ENCODE results near the gene TECTB. TPM values are rescaled to one million over a fixed set of nuclear protein-coding genes. Genes with fewer than 3 reads are reported as not detected.

Gene TECTB
- total RNA-seq, 4 donors from 2014 or later, result not detected

DNA sequence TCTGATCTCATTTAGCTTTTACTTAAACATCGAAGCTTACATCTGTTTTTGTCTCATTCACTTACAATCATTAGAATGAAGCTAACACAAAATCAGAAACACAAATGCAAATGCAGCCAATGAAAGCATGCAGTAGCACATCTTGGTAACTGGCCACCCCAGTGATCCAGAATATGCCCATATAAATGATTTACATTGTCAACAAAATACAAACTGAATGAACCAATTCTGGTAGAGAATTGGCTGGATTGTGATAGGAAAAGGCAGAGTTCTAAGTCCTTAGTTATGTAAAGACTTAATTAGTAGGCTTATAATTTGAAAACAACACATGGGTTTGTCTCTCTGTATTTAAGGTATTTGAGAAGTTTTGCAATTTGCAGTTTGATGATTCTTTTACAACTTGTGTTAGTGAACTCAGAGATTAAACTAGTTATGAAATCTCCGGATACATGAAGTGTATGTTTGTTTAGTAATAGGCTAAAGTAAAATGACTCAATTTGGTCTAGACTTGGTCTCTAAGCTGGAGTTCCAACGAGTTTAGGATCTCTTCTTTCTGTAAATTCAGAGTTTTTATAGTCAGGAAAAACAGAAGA lies 21.2 kb downstream of the TECTB start:
- Histone ChIP-seq H3K4me1 (no peaks in the 10 kb centered on the region), H3K9me3 (no peaks in the 10 kb centered on the region), H3K27ac (no peak overlapping the region), H3K4me3 (no peak overlapping the region), H3K36me3 (no peaks in the 10 kb centered on the region), H3K27me3 (no peaks in the 10 kb centered on the region)
- TF ChIP-seq POLR2AphosphoS5 (IDR thresholded peaks at IDR 0.05) (no peak), EP300 (IDR thresholded peaks at IDR 0.05; ENCODE audit: low read depth) (no peak), POLR2A (IDR thresholded peaks at IDR 0.05) (no peak)
- TF ChIP-seq, protein P1, sequence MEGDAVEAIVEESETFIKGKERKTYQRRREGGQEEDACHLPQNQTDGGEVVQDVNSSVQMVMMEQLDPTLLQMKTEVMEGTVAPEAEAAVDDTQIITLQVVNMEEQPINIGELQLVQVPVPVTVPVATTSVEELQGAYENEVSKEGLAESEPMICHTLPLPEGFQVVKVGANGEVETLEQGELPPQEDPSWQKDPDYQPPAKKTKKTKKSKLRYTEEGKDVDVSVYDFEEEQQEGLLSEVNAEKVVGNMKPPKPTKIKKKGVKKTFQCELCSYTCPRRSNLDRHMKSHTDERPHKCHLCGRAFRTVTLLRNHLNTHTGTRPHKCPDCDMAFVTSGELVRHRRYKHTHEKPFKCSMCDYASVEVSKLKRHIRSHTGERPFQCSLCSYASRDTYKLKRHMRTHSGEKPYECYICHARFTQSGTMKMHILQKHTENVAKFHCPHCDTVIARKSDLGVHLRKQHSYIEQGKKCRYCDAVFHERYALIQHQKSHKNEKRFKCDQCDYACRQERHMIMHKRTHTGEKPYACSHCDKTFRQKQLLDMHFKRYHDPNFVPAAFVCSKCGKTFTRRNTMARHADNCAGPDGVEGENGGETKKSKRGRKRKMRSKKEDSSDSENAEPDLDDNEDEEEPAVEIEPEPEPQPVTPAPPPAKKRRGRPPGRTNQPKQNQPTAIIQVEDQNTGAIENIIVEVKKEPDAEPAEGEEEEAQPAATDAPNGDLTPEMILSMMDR (IDR thresholded peaks at IDR 0.05), result no peak
- intact Hi-C loops (cut with DNase I; ENCODE audit: low total_unique reads) (no loop called here), in situ Hi-C loops (cut with MboI; ENCODE audit: low pct_ligation_motif_present in 1 of 4, low pct_unique_long_range_greater_than_20kb in 1 of 4, low sequenced_read_pairs in 3 of 4) (loop anchor here in 2 of 4 donors (25.0 kb wide), 2 partner anchors 117 to 167 kb away; partner anchors contain the start of gene GPAM (in 1 of the 2))
- no peak for DNase-seq
- 49 to 57% methylated on average over 3 of the region's 3 CpGs for WGBS, 2 donors (ENCODE audit: low coverage in 1 of 2)

DNA sequence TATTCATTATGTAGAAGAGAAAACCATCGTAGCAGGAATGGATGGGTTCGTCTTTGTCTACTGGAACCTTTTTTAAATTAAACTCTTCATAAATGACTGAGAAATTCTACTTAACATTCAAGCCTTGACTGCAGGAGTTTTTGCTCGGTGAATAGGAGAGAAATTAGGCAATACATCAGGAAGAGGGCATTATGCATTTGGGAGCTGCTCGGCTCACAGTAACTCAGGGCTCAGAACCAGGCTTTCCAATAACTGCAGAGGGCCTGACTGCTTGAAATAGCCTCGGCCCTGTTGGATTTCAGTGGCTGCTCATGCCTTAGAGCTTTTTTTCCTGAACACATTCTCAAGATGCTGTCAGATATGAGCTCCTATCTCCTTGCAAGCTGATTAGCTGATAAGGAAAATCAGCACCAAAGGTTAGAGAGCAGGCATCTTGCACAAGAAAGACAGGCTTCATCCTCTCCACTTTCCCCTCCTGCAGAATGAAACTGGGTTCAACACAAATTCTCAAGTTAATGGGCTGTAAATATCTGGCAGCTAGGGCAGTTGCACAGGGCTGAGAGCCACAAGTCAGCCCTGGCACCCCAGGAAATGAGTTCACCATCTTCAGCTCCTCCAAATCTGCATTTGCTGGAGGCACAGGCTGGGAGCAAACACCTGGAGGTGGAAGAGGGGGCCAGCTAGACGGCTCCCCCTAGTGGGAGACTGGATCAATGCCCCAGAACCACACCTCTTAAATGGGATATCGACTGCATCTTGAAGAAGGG lies 24.3 kb downstream of the TECTB start:
- no peaks in the 10 kb centered on the region for H3K27me3 ChIP-seq
- H3K4me1 ChIP-seq, result no peaks in the 10 kb centered on the region
- WGBS, 2 donors (ENCODE audit: low coverage in 1 of 2), result 45 to 59% methylated on average over 2 to 7 of the region's 7 CpGs
- no peaks in the 10 kb centered on the region for H3K9me3 ChIP-seq
- TF ChIP-seq POLR2A (IDR thresholded peaks at IDR 0.05) (no peak), EP300 (IDR thresholded peaks at IDR 0.05; ENCODE audit: low read depth) (no peak)
- TF ChIP-seq, protein P1 (IDR thresholded peaks at IDR 0.05), result peak; percentile 52 to 75 (median 70)
- H3K27ac ChIP-seq, result no peak overlapping the region
- DNase-seq, result peak; percentile 39
- intact Hi-C loops (cut with DNase I; ENCODE audit: low total_unique reads) (no loop called here), in situ Hi-C loops (cut with MboI; ENCODE audit: low pct_ligation_motif_present in 1 of 4, low pct_unique_long_range_greater_than_20kb in 1 of 4, low sequenced_read_pairs in 3 of 4) (loop anchor here in 2 of 4 donors (25.0 kb wide), 2 partner anchors 120 to 170 kb away; partner anchors contain the start of gene GPAM (in 1 of the 2))
- H3K36me3 ChIP-seq, result no peaks in the 10 kb centered on the region
- no peak overlapping the region for H3K4me3 ChIP-seq

DNA sequence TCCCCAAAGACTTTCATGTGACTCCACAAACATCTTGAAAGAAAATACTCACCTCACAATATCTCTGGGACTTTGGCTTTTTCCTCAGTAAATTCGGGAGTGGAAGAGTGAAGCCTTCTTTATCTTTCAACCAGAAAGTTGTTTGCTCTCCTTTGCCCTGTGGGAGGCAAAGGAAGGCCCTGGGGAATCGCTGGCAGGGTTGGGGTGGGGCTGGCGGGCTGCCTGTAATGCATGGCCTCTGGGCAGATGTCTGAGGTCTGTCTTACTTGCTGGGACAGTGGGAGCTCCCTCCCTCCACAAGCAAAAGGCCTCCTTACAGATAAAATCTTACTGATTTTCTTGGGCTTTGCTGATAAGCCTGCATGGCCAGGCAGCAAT lies 24.9 kb downstream of the TECTB start:
- Histone ChIP-seq H3K36me3 (no peaks in the 10 kb centered on the region), H3K9me3 (no peaks in the 10 kb centered on the region), H3K27me3 (no peaks in the 10 kb centered on the region), H3K27ac (no peak overlapping the region), H3K4me3 (no peak overlapping the region), H3K4me1 (no peaks in the 10 kb centered on the region)
- intact Hi-C loops (cut with DNase I; ENCODE audit: low total_unique reads), result no loop called here
- in situ Hi-C loops (cut with MboI; ENCODE audit: low pct_ligation_motif_present in 1 of 4, low pct_unique_long_range_greater_than_20kb in 1 of 4, low sequenced_read_pairs in 3 of 4), result loop anchor here in 2 of 4 donors (25.0 kb wide), 2 partner anchors 121 to 171 kb away; partner anchors contain the start of gene GPAM (in 1 of the 2)
- no peak for DNase-seq
- TF ChIP-seq POLR2AphosphoS5 (IDR thresholded peaks at IDR 0.05), result no peak
- TF ChIP-seq, protein P1 (IDR thresholded peaks at IDR 0.05), result peak in 1 of 5 experiments; percentile 3
- WGBS, 2 donors (ENCODE audit: low coverage in 1 of 2), result 40% methylated on average over 3 of the region's 3 CpGs; no CpG with 5 or more reads in 1 of the 2 donors

DNA sequence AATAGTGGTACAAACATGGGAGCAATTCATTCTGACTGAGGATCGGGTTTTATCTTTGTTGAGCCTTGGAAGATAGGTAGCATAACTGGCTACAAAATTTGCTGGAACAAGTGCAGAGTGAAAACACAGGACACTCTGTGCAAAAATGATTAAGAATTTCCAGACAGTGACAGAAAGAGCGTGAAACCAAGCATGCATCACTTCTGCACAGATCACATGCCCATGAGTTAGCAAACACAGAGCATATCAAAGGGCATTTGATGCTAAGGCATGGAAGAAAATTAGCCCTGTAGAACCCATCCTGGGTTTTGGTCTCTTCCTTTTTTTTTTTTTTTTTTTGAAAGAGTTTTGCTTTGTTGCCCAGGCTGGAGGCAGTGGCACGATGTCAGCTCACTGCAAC lies 28.3 kb downstream of the TECTB start:
- H3K36me3 ChIP-seq, result no peaks in the 10 kb centered on the region
- no peaks in the 10 kb centered on the region for H3K27me3 ChIP-seq
- DNase-seq, result no peak
- H3K9me3 ChIP-seq, result no peaks in the 10 kb centered on the region
- no peak overlapping the region for H3K27ac ChIP-seq
- H3K4me1 ChIP-seq, result no peaks in the 10 kb centered on the region
- TF ChIP-seq EP300 (IDR thresholded peaks at IDR 0.05; ENCODE audit: low read depth) (no peak), POLR2A (IDR thresholded peaks at IDR 0.05) (no peak), POLR2AphosphoS5 (IDR thresholded peaks at IDR 0.05) (no peak)
- TF ChIP-seq, protein P1 (IDR thresholded peaks at IDR 0.05), result no peak
- intact Hi-C loops (cut with DNase I; ENCODE audit: low total_unique reads), result loop anchor here (10.0 kb wide), 1 partner anchor 117 kb away; no protein-coding TSS in a partner anchor
- no peak overlapping the region for H3K4me3 ChIP-seq
- 79 to 89% methylated on average over 2 to 3 of the region's 3 CpGs for WGBS, 2 donors (ENCODE audit: low coverage in 1 of 2)
- in situ Hi-C loops (cut with MboI; ENCODE audit: low pct_ligation_motif_present in 1 of 4, low pct_unique_long_range_greater_than_20kb in 1 of 4, low sequenced_read_pairs in 3 of 4), result loop anchor here in 3 of 4 donors (10.0 to 25.0 kb wide), 3 partner anchors 124 to 174 kb away; partner anchors contain the start of gene GPAM (in 1 of the 3)
